HCT116 (cell line): ENCODE results near the gene TTLL9. TPM values are rescaled to one million over a fixed set of nuclear protein-coding genes. Genes with fewer than 3 reads are reported as not detected.

Experiments
- ATAC-seq: fragments of 200-7000 bp; cut with Tn5 transposase; 2 replicates; pipeline ENCODE4 v1.9.1; 2020; ENCODE audit warnings: mild to moderate bottlenecking, moderate library complexity
- BruUV-seq: library from RNA; stranded (reverse); fragments of 400-500 nt; replicated peaks from 2 replicates; lab custom pipeline; 2021; lab: Mats Ljungman, UMichigan
- CTCF ChIA-PET: fragments of 300-600 bp; sonication (Branson Sonifier 250); formaldehyde crosslinking; loops from one replicate; lab custom pipeline; 2021; ENCODE audit warnings: antibody characterized with exemption; lab: Charles Lee
- POLR2A ChIA-PET: fragments of 300-600, 350-600 bp; sonication (Branson Sonifier 250); formaldehyde crosslinking; loops from one replicate; lab custom pipeline; 2021; ENCODE audit warnings: antibody characterized with exemption; lab: Charles Lee
- RAD21 ChIA-PET, 2 experiments: fragments of 300-600 bp; sonication (Branson Sonifier 250); formaldehyde crosslinking; loops; one replicate each; lab custom pipeline; 2023; ENCODE audit warnings: low total read pairs in 2 of 2; ENCODE audit not compliant: uncharacterized antibody in 2 of 2, unreplicated experiment in 2 of 2, low non-redundant PET in 1 of 2; lab: Charles Lee
- DNase-seq: peaks from one replicate; pipeline ENCODE4 v3.0.0-alpha.2; 2010; ENCODE audit warnings: low read depth, low spot score
- H2AFZ ChIP-seq: fragments of 200-600 bp; shearing (Covaris generic), sonication (generic); 2 replicates; pipeline ENCODE4 v1.6.1; 2017; ENCODE audit warnings: low read depth, mixed run types, mixed read lengths, antibody characterized with exemption, low read length; ENCODE audit not compliant: poor library complexity, severe bottlenecking
- H3K27ac ChIP-seq: 2 replicates; pipeline ENCODE4 v1.5.1; 2012; ENCODE audit warnings: low read depth, low read length
- H3K27me3 ChIP-seq: fragments of 200-600 bp; sonication (generic); 2 replicates; pipeline ENCODE4 v1.6.1; 2016; ENCODE audit warnings: mixed run types, low read length, mixed read lengths; ENCODE audit not compliant: insufficient read depth
- H3K36me3 ChIP-seq, 2 experiments: fragments of 200-500 bp in 1 of 2; fragments of 200-600 bp in 1 of 2; sonication (Bioruptor generic) in 1 of 2; sonication (generic) in 1 of 2; 2 replicates each; pipeline versions ENCODE4 v1.5.1 to v1.6.1; 2014 to 2016; ENCODE audit warnings: low read length in 2 of 2, inconsistent platforms in 1 of 2, mixed read lengths in 1 of 2, mixed run types in 1 of 2; ENCODE audit not compliant: insufficient read depth in 2 of 2, control insufficient read depth in 1 of 2
- H3K4me1 ChIP-seq, 2 experiments: fragments of 200-600 bp in 1 of 2; sonication (generic) in 1 of 2; 2 replicates each; pipeline versions ENCODE4 v1.5.1 to v1.6.1; 2012 to 2017; ENCODE audit warnings: low read length in 2 of 2, inconsistent platforms in 1 of 2, mild to moderate bottlenecking in 1 of 2, mixed read lengths in 1 of 2, mixed run types in 1 of 2, moderate library complexity in 1 of 2; ENCODE audit not compliant: insufficient read depth in 2 of 2, control insufficient read depth in 1 of 2
- H3K4me2 ChIP-seq: fragments of 200-600 bp; sonication (generic); 2 replicates; pipeline ENCODE4 v1.6.1; 2017; ENCODE audit warnings: mixed run types, low read length, mixed read lengths
- H3K4me3 ChIP-seq, 2 experiments: fragments of 200-600 bp in 1 of 2; sonication (generic) in 1 of 2; replicated peaks in 1 of 2; 2 replicates each; pipeline ENCODE4 v1.5.1; 2011 to 2016; ENCODE audit warnings: low read length in 2 of 2, control low read depth in 1 of 2, low read depth in 1 of 2, mild to moderate bottlenecking in 1 of 2, mixed read lengths in 1 of 2, mixed run types in 1 of 2
- H3K79me2 ChIP-seq: fragments of 200-600 bp; sonication (generic); 2 replicates; pipeline ENCODE4 v1.6.1; 2017; ENCODE audit warnings: mild to moderate bottlenecking, mixed run types, low read length, moderate library complexity, mixed read lengths; ENCODE audit not compliant: insufficient read depth
- H3K9ac ChIP-seq: fragments of 200-600 bp; sonication (generic); 2 replicates; pipeline ENCODE4 v1.6.1; 2016; ENCODE audit warnings: low read length, mixed read lengths
- H3K9me2 ChIP-seq: fragments of 200-600 bp; sonication (generic), shearing (Covaris generic); 2 replicates; pipeline ENCODE4 v1.6.1; 2017; ENCODE audit warnings: mixed run types, mild to moderate bottlenecking, moderate library complexity; ENCODE audit not compliant: insufficient read depth
- H3K9me3 ChIP-seq, 2 experiments: fragments of 200-500 bp in 1 of 2; fragments of 200-600 bp in 1 of 2; sonication (Bioruptor generic) in 1 of 2; sonication (generic) in 1 of 2; 2 replicates each; pipeline ENCODE4 v1.6.1; 2014 to 2017; ENCODE audit warnings: low read length in 2 of 2, mixed read lengths in 2 of 2, inconsistent platforms in 1 of 2, low read depth in 1 of 2, mild to moderate bottlenecking in 1 of 2, mixed run types in 1 of 2, moderate library complexity in 1 of 2; ENCODE audit not compliant: control insufficient read depth in 1 of 2, insufficient read depth in 1 of 2
- H4K20me1 ChIP-seq: fragments of 200-600 bp; sonication (generic), shearing (Covaris generic); 2 replicates; pipeline ENCODE4 v1.6.1; 2017; ENCODE audit warnings: mixed run types, mild to moderate bottlenecking, moderate library complexity; ENCODE audit not compliant: insufficient read depth
- ATF3 ChIP-seq: IDR thresholded peaks from 2 replicates; pipeline ENCODE4 v1.6.1; 2012
- CBX3 ChIP-seq: IDR thresholded peaks from 2 replicates; pipeline ENCODE4 v1.6.1; 2012; ENCODE audit warnings: low read depth
- CEBPB ChIP-seq: IDR thresholded peaks from 2 replicates; pipeline ENCODE4 v1.6.1; 2012; ENCODE audit warnings: low read depth
- EGR1 ChIP-seq: IDR thresholded peaks from 2 replicates; pipeline ENCODE4 v1.6.1; 2012; ENCODE audit warnings: low read depth
- ELF1 ChIP-seq: IDR thresholded peaks from 2 replicates; pipeline ENCODE4 v1.6.1; 2012; ENCODE audit warnings: low read depth, borderline replicate concordance
- EZH2 ChIP-seq: fragments of 200-600 bp; sonication (generic); IDR thresholded peaks from 2 replicates; pipeline ENCODE4 v1.6.1; 2017; ENCODE audit warnings: antibody characterized with exemption, mixed run types
- EZH2phosphoT487 ChIP-seq: fragments of 200-600 bp; IDR thresholded peaks from 2 replicates; pipeline ENCODE4 v1.6.1; 2018; ENCODE audit warnings: antibody characterized with exemption, borderline replicate concordance
- FOSL1 ChIP-seq: IDR thresholded peaks from 2 replicates; pipeline ENCODE4 v1.6.1; 2012; ENCODE audit warnings: low read depth
- JUND ChIP-seq: IDR thresholded peaks from 2 replicates; pipeline ENCODE4 v1.6.1; 2012
- MAX ChIP-seq: IDR thresholded peaks from 2 replicates; pipeline ENCODE4 v1.6.1; 2012
- POLR2A ChIP-seq: IDR thresholded peaks from 2 replicates; pipeline ENCODE4 v1.7.0; 2011; ENCODE audit warnings: borderline replicate concordance; ENCODE audit not compliant: insufficient read depth, insufficient read length; ENCODE audit errors: extremely low read depth
- POLR2AphosphoS5 ChIP-seq: IDR thresholded peaks from 2 replicates; pipeline ENCODE4 v1.6.1; 2011; ENCODE audit warnings: mild to moderate bottlenecking, low read depth, low read length, moderate library complexity
- SIN3A ChIP-seq: IDR thresholded peaks from 2 replicates; pipeline ENCODE4 v1.6.1; 2012; ENCODE audit warnings: low read depth
- SP1 ChIP-seq: IDR thresholded peaks from 2 replicates; pipeline ENCODE4 v1.6.1; 2012; ENCODE audit warnings: low read depth
- SRF ChIP-seq: IDR thresholded peaks from 2 replicates; pipeline ENCODE4 v1.6.1; 2012; ENCODE audit warnings: low read depth
- TCF7L2 ChIP-seq: IDR thresholded peaks from 2 replicates; pipeline ENCODE4 v1.7.0; 2011; ENCODE audit warnings: borderline replicate concordance, inconsistent platforms; ENCODE audit not compliant: insufficient read depth, insufficient read length; ENCODE audit errors: extremely low read depth
- YY1 ChIP-seq: IDR thresholded peaks from 2 replicates; pipeline ENCODE4 v1.6.1; 2011; ENCODE audit warnings: low read length, low read depth, moderate library complexity, mild to moderate bottlenecking; ENCODE audit not compliant: insufficient replicate concordance; ENCODE audit errors: extremely low read depth
- ZFX ChIP-seq: fragments of 450-650 bp; IDR thresholded peaks from 2 replicates; pipeline ENCODE4 v1.6.1; 2017
- intact Hi-C: fragments of 100-400 bp; cut with micrococcal nuclease; formaldehyde crosslinking; loops from 2 replicates; pipeline ENCODE4 v1.10.0; 2022
- total RNA-seq: library from RNA; stranded (reverse); gene quantifications from one replicate; pipeline ENCODE4 v1.2.1, GENCODE V29; 2021; ENCODE audit not compliant: unreplicated experiment

TTLL9 gene
- total RNA-seq, 1 experiment from 2014 or later, result not detected

- Histone ChIP-seq H4K20me1 (no peaks in the 10 kb centered on the region), H3K79me2 (no peaks in the 10 kb centered on the region), H3K4me2 (no peak overlapping the region), H3K9me3 (no peaks in the 10 kb centered on the region), H2AFZ (no peak overlapping the region), H3K27me3 (no peaks in the 10 kb centered on the region), H3K9me2 (no peaks in the 10 kb centered on the region), H3K4me3 (no peak overlapping the region), H3K27ac (no peak overlapping the region), H3K36me3 (no peaks in the 10 kb centered on the region), H3K9ac (no peak overlapping the region), H3K4me1 (no peaks in the 10 kb centered on the region)
- no peak for TF ChIP-seq TCF7L2
- no peak for TF ChIP-seq MAX
- TF ChIP-seq CEBPB, result no peak
- no peak for TF ChIP-seq POLR2A
- TF ChIP-seq SP1, result no peak
- TF ChIP-seq SIN3A, result no peak
- no peak for TF ChIP-seq ELF1
- TF ChIP-seq ZFX, result no peak
- TF ChIP-seq ATF3, result no peak
- TF ChIP-seq FOSL1, result no peak
- no peak for TF ChIP-seq EGR1
- TF ChIP-seq CBX3, result no peak
- no peak for TF ChIP-seq JUND
- TF ChIP-seq EZH2, result no peak
- no peak for TF ChIP-seq YY1
- TF ChIP-seq EZH2phosphoT487, result no peak
- TF ChIP-seq SRF, result no peak
- no peak for TF ChIP-seq POLR2AphosphoS5
- no TSS peak for BruUV-seq
- ChIA-PET POLR2A (no interaction called here), RAD21 (no interaction called here), CTCF (no interaction called here)
- DNase-seq, result no peak
- intact Hi-C loops, result no loop called here
- no peak for ATAC-seq
Measured at GRCh38 chr20:31914170-31914569, 43.7 kb downstream of the TTLL9 start.
